Measurements from ENCODE around the gene ZNF888. TPM values are rescaled to one million over a fixed set of nuclear protein-coding genes. Genes with fewer than 3 reads are reported as not detected.

The ZNF888 gene
- total and polyA plus RNA-seq, 9 of the 15 experiments (the other 6 are each of a cell fraction or from before 2014, with no cell fraction given) = 1.6 to 13.3 (median 9.9) TPM

DNA sequence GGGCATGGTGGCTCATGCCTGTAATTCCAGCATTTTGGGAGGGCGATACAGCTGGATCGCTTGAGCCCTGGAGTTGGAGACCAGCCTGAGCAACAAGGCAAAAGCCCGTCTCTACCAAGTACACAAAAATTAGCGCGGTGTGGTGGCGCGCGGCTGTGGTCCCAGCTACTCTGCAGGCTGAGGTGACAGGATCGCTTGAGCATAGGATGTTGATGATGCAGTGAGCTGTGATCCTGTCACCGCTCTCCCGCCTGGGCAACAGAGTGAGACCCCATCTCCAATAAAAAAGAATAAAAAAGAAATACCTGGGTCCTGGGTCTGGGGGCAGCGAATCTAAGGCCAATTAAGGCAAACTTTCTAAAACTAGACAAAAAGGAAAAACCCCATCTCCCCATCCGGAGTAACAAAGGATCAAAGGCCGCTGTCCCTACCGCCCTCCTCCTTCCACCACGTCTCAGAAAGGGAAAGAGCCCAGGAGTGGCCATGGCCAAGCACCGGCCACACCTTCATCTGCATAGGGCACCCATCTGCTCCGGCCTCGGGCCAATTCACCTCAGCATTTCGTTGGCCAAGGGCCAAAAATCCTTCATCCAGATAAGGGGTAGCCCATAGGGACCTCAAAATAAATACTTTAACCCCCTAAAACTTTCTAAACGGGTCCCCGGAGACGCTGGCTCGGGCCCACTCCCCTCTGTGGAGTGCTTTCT is 26.6 kb downstream of the ZNF888 start:
- Histone ChIP-seq H2AFZ (ENCODE audit: low read depth, low read length) (peak overlapping the region; percentile 80), H3K36me3 (ENCODE audit: control insufficient read depth, insufficient read depth, low read length) (peaks cover 28% of the 10 kb centered on the region; the same call in 1 of the 3 replicates), H3K4me3 (peak overlapping the region; percentile 63), H3K79me2 (ENCODE audit: control insufficient read depth, insufficient read depth, low read length) (peaks cover 55% of the 10 kb centered on the region), H3K27ac (ENCODE audit: extremely low read depth, low read depth, low read length) (peak overlapping the region; percentile 92), H4K20me1 (replicated peaks; ENCODE audit: control insufficient read depth, insufficient read depth, low read length) (no peaks in the 10 kb centered on the region; the same call in 1 of the 2 replicates), H3K4me2 (ENCODE audit: insufficient read depth, low read length) (peak overlapping the region; percentile 86), H3K27me3 (ENCODE audit: control insufficient read depth in 2 of 2, insufficient read depth in 2 of 2, low read length in 2 of 2) (no peaks in the 10 kb centered on the region), H3K9me3 (replicated peaks; ENCODE audit: control insufficient read depth, insufficient read depth, low read depth, low read length) (no peaks in the 10 kb centered on the region), H3K9me1 (ENCODE audit: control insufficient read depth, insufficient read depth, low read length) (peaks cover under 1% of the 10 kb centered on the region), H3K4me1 (replicated peaks in 1 of 2; ENCODE audit: control insufficient read depth in 2 of 2, insufficient read depth in 2 of 2, low read length in 2 of 2) (peaks cover 2 to 25% of the 10 kb centered on the region in 2 experiments; a peak in 4 of 5 replicates), H3K9ac (ENCODE audit: insufficient read depth in 1 of 2, low read depth in 2 of 2, low read length in 2 of 2) (peak overlapping the region; percentile 97 to 99)
- DNase-seq (ENCODE audit: extremely low read depth in 1 of 4, low spot score in 3 of 4) = peak; percentile 49 to 73 (median 55)
- in situ Hi-C loops (cut with MboI) (no loop called here), intact Hi-C loops (cut with micrococcal nuclease) (loop anchor here (5.0 kb wide), 1 partner anchor 41 kb away; no protein-coding TSS in a partner anchor)
- BruUV-seq (replicated peaks) = no TSS peak
- ChIA-PET CTCF (ENCODE audit: low intra/inter-chr PET ratio) (no interaction called here), POLR2A (no interaction called here)
- WGBS (ENCODE audit: insufficient coverage, low coverage, missing lambda C conversion rate) = 26% methylated on average over 24 of the region's 24 CpGs
- FAIRE-seq = peak; percentile 19
- ATAC-seq = peak; percentile 76
- TF ChIP-seq RAD51 (IDR thresholded peaks at IDR 0.05; ENCODE audit: borderline replicate concordance, low read depth) = no peak
- TF ChIP-seq, protein P1, sequence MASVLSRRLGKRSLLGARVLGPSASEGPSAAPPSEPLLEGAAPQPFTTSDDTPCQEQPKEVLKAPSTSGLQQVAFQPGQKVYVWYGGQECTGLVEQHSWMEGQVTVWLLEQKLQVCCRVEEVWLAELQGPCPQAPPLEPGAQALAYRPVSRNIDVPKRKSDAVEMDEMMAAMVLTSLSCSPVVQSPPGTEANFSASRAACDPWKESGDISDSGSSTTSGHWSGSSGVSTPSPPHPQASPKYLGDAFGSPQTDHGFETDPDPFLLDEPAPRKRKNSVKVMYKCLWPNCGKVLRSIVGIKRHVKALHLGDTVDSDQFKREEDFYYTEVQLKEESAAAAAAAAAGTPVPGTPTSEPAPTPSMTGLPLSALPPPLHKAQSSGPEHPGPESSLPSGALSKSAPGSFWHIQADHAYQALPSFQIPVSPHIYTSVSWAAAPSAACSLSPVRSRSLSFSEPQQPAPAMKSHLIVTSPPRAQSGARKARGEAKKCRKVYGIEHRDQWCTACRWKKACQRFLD (CRISPR knock-in tag; IDR thresholded peaks at IDR 0.05) = no peak
- TF ChIP-seq, protein P2, sequence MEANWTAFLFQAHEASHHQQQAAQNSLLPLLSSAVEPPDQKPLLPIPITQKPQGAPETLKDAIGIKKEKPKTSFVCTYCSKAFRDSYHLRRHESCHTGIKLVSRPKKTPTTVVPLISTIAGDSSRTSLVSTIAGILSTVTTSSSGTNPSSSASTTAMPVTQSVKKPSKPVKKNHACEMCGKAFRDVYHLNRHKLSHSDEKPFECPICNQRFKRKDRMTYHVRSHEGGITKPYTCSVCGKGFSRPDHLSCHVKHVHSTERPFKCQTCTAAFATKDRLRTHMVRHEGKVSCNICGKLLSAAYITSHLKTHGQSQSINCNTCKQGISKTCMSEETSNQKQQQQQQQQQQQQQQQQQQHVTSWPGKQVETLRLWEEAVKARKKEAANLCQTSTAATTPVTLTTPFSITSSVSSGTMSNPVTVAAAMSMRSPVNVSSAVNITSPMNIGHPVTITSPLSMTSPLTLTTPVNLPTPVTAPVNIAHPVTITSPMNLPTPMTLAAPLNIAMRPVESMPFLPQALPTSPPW (CRISPR knock-in tag; IDR thresholded peaks at IDR 0.05) = no peak
- TF ChIP-seq HNRNPH1 (optimal IDR thresholded peaks at IDR 0.05; ENCODE audit: low read depth, low read length) = no peak
- no peak for TF ChIP-seq MAFK (IDR thresholded peaks at IDR 0.05; ENCODE audit: low read length)
- TF ChIP-seq ZNF77 (CRISPR knock-in tag; IDR thresholded peaks at IDR 0.05) = no peak
- TF ChIP-seq SREBF1 (IDR thresholded peaks at IDR 0.05; ENCODE audit: borderline replicate concordance, low read depth, low read length) = no peak
- TF ChIP-seq GATA2 (CRISPR knock-in tag; IDR thresholded peaks at IDR 0.05) = peak; percentile 38; the same call in 1 of the 2 replicates
- TF ChIP-seq NFIC (IDR thresholded peaks at IDR 0.05) = peak; percentile 98
- TF ChIP-seq SPI1 (IDR thresholded peaks at IDR 0.05; ENCODE audit: borderline replicate concordance, low read depth, low read length) = no peak
- peak; percentile 83 for TF ChIP-seq NFIX (CRISPR knock-in tag; IDR thresholded peaks at IDR 0.05; ENCODE audit: low read depth)
- no peak for TF ChIP-seq OTX1 (CRISPR knock-in tag; IDR thresholded peaks at IDR 0.05)
- TF ChIP-seq ZNF146 (CRISPR knock-in tag; IDR thresholded peaks at IDR 0.05; ENCODE audit: unreplicated experiment) = no peak
- TF ChIP-seq ZNF764 (CRISPR knock-in tag; IDR thresholded peaks at IDR 0.05; ENCODE audit: low read depth) = no peak
- TF ChIP-seq POLR2AphosphoS5 (IDR thresholded peaks at IDR 0.05; ENCODE audit: control insufficient read depth, insufficient read depth, low read depth, low read length) = 0 out of 2 replicates have a peak, but pooled peaks have one; percentile 25
